IPS DF 6.9 (cell line): ENCODE measurements around the gene PIGL.

Experiments
- DNase-seq: peaks from one replicate; pipeline ENCODE4 v3.0.0-alpha.2; 2013; ENCODE audit warnings: low read depth, low spot score
- H3K27ac ChIP-seq: one replicate; pipeline ENCODE4 v1.5.1; 2013; ENCODE audit warnings: low read length, control low read depth
- H3K27me3 ChIP-seq: 2 replicates; pipeline ENCODE4 v1.6.1; 2013; ENCODE audit warnings: mild to moderate bottlenecking, low read length; ENCODE audit not compliant: control insufficient read depth, insufficient read depth
- H3K36me3 ChIP-seq: 2 replicates; pipeline ENCODE4 v1.6.1; 2013; ENCODE audit warnings: low read length; ENCODE audit not compliant: control insufficient read depth, insufficient read depth
- H3K4me1 ChIP-seq: 2 replicates; pipeline ENCODE4 v1.6.1; 2013; ENCODE audit warnings: low read length; ENCODE audit not compliant: control insufficient read depth, insufficient read depth
- H3K4me3 ChIP-seq: 2 replicates; pipeline ENCODE4 v1.5.1; 2013; ENCODE audit warnings: mild to moderate bottlenecking, low read length
- H3K9me3 ChIP-seq: 2 replicates; pipeline ENCODE4 v1.6.1; 2013; ENCODE audit warnings: low read length, inconsistent platforms; ENCODE audit not compliant: control insufficient read depth, insufficient read depth
- whole genome bisulfite sequencing: extraction: QIAGEN DNeasy Blood & Tissue Kit; methylation state at CpG from one replicate; pipeline ENCODE4 v1.1.7; 2013; ENCODE audit warnings: mixed read lengths, missing lambda C conversion rate; ENCODE audit not compliant: insufficient read length, insufficient coverage; 5-methylcytosine and 5-hydroxymethylcytosine counted together

PIGL gene

DNA sequence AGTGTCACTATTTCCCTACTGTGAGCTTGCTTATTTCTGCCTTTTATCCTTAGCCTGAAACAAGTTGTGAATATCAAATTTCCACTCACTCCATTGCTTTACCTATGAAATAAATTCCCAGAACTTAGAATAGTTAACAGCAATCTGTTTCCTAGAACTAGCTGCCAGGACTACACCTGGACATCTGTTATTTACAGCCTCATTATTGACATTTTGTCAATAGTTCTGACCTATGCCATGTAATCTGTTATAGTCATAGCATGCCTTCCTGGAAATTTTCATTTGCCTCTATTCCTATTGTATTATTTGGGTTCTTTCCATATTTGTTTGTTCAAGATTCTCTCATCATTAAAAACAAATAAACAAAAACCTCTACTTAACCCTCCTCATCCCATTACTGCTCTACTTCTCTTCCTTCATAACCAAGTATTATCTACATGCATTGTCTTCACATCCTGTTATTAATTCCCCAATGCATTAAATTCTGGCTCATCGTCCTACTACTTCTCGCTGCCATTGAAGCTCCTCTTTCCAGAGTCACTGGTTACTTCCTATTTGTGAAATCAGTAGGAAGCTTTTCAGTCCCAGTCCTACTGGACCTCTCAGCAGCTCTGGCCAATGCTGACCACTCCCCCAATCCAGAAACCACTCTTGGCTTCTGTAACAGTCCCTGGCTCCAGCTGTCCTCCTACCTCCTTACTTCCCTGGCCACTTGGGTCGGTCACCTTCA lies 55.3 kb downstream of the PIGL start:
- DNase-seq, result no peak
- H3K27me3 ChIP-seq, result no peaks in the 10 kb centered on the region
- no CpG with 5 or more reads among the region's 3 CpGs for WGBS

DNA sequence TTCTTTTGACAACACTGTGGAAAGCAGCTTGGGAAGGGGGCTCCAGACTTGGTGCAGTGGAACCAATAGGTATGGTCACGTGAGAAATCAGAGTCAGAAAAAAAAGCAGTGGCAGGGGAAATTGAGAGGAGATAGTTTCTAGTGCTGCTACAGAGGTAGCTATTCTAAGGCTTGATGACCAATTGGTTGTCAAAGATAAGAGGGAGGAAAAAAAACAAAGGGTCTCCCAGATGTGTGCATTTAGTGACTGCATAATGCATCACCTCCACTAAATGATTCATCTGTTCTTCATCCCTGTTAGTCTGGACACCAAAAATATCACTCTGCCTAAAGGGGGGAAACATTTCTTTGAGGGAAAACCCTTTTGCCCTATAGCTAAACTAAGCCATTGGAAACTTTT lies 56.5 kb downstream of the PIGL start:
- Histone ChIP-seq H3K27me3 (no peaks in the 10 kb centered on the region), H3K4me1 (no peaks in the 10 kb centered on the region), H3K4me3 (no peak overlapping the region), H3K9me3 (no peaks in the 10 kb centered on the region; the same call in 1 of the 2 replicates), H3K36me3 (no peaks in the 10 kb centered on the region), H3K27ac (no peak overlapping the region)
- no CpG with 5 or more reads among the region's 1 CpG for WGBS
- no peak for DNase-seq

More for the DNA sequence above, 55.3 kb downstream of the PIGL start:
- Histone ChIP-seq H3K27ac (no peak overlapping the region), H3K4me3 (no peak overlapping the region), H3K9me3 (no peaks in the 10 kb centered on the region; the same call in 1 of the 2 replicates), H3K36me3 (no peaks in the 10 kb centered on the region), H3K4me1 (no peaks in the 10 kb centered on the region)

DNA sequence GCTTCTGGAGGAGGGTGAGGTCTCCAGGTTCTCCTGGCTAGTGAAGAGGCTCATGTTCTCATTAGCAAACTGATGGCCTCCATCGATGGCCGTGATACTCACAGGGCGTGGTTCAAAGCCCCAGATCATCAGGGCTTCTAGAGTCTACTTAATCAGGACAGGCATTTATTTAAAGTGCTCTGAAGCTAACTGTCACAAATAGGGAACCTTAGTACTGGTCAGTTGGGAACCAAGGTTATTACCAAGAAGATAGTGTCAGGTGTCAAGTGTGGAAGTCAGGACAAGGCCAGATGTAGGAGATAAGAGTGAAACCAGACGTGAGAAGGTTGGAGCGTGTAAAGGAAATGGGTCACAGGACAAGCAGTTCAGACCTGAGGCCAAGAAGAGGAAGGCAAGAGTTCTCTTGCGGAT lies 56.9 kb downstream of the PIGL start:
- Histone ChIP-seq H3K4me1 (no peaks in the 10 kb centered on the region), H3K27me3 (no peaks in the 10 kb centered on the region), H3K27ac (no peak overlapping the region), H3K9me3 (no peaks in the 10 kb centered on the region; the same call in 1 of the 2 replicates), H3K4me3 (no peak overlapping the region), H3K36me3 (no peaks in the 10 kb centered on the region)
- WGBS, result no CpG with 5 or more reads among the region's 6 CpGs
- no peak for DNase-seq

DNA sequence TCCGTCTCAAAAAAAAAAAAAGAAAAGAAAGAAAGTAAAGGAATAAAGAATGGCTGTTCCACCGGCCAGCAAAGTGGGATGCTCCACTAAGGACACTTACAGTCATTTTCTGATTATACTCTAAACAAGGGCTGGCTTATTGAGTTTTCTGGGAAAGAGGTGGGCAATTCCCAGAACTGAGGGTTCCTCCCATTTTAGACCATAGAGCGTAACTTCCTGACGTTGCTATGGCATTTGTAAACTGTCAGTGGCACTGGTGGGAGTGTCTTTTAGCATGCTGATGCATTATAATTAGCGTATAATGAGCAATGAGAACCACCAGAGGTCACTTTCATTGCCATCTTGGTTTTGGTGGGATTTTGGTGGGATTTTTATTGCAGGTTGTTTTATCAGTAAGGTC lies 58.0 kb downstream of the PIGL start:
- DNase-seq, result no peak
- no peaks in the 10 kb centered on the region; the same call in 1 of the 2 replicates for H3K9me3 ChIP-seq
- H3K4me3 ChIP-seq, result no peak overlapping the region
- H3K27me3 ChIP-seq, result no peaks in the 10 kb centered on the region
- no peaks in the 10 kb centered on the region for H3K4me1 ChIP-seq
- whole genome bisulfite sequencing, result no CpG with 5 or more reads among the region's 5 CpGs
- no peak overlapping the region for H3K27ac ChIP-seq
- H3K36me3 ChIP-seq, result no peaks in the 10 kb centered on the region

GRCh38 chr17:16277163-16277562 lies 60.2 kb downstream of the PIGL start:
- H3K27me3 ChIP-seq, result no peaks in the 10 kb centered on the region
- no peaks in the 10 kb centered on the region for H3K36me3 ChIP-seq
- H3K27ac ChIP-seq, result no peak overlapping the region
- H3K4me1 ChIP-seq, result no peaks in the 10 kb centered on the region
- no peak for DNase-seq
- no peak overlapping the region for H3K4me3 ChIP-seq
- no peaks in the 10 kb centered on the region for H3K9me3 ChIP-seq
- WGBS, result no CpG with 5 or more reads among the region's 1 CpG

DNA sequence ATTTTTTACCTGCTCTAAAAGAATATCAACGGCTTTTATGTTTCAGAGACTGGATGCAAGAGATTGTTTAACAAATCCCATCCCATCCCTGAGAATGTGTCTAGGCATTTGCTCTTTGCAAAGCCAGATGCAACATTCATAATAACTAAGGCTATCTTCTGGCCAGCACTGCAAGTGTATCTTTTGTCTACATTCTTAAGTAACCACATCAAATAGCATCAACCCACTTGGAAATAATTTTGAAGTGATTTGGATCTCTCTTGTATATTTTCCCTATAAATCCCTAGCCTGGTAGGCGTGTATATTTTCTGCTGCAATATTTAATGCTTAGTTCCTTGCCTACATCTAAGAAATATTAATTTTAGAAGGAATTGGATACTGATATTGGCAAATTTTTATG lies 64.3 kb downstream of the PIGL start:
- no peak for DNase-seq
- Histone ChIP-seq H3K27ac (no peak overlapping the region), H3K4me1 (peaks cover 4% of the 10 kb centered on the region), H3K27me3 (no peaks in the 10 kb centered on the region), H3K9me3 (no peaks in the 10 kb centered on the region), H3K4me3 (no peak overlapping the region), H3K36me3 (no peaks in the 10 kb centered on the region)
- WGBS, result no CpG with 5 or more reads among the region's 2 CpGs

DNA sequence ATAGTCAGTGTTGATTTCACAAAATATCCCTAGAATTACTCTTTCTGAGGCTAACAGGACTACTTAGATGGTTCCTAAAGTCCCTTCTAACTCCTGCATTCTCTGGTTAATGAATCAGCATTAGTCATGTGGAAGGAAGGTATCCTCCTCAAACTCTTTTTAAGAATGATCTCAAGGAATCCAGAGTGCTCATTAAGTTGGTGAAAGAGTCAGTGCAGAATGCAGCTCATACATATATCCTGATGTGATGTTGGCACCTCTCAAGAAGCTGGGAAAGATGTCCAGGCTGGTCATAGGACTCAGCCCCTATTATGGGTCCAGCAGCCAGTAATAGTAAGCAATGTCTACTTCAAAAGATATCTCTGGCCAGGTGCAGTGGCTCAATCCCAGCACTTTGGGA lies 65.5 kb downstream of the PIGL start:
- Histone ChIP-seq H3K27ac (no peak overlapping the region), H3K36me3 (no peaks in the 10 kb centered on the region), H3K27me3 (no peaks in the 10 kb centered on the region), H3K9me3 (no peaks in the 10 kb centered on the region), H3K4me3 (no peak overlapping the region), H3K4me1 (peaks cover 5% of the 10 kb centered on the region)
- no peak for DNase-seq

GRCh38 chr17:16283705-16284104 lies 66.7 kb downstream of the PIGL start:
- H3K36me3 ChIP-seq, result no peaks in the 10 kb centered on the region

DNA sequence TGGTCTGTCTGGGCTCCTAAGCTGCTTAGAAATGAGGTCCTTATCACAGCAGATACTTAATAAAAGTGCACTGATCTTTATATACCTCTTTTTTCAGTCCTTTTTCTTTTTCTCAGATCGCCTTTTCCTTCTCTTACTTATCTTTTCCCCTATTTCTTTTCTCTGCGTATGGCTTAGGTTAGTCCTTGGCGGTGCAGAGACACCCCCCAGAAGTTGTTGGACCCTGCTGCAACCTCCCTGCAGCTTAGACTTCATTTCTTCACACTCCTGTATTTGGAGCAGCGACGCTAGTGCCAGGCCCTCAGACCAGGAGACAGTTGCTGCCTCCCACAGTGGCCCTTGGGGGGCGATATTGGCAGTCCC lies 68.6 kb downstream of the PIGL start:
- H3K4me1 ChIP-seq, result peaks cover 5% of the 10 kb centered on the region
- DNase-seq, result no peak
- no peaks in the 10 kb centered on the region for H3K27me3 ChIP-seq
- no peak overlapping the region for H3K4me3 ChIP-seq
- no peaks in the 10 kb centered on the region for H3K9me3 ChIP-seq
- H3K36me3 ChIP-seq, result no peaks in the 10 kb centered on the region
- 100% methylated on average over 1 of the region's 6 CpGs for WGBS
- H3K27ac ChIP-seq, result no peak overlapping the region

More at GRCh38 chr17:16283705-16284104, 66.7 kb downstream of the PIGL start:
- no peak overlapping the region for H3K4me3 ChIP-seq
- no peak for DNase-seq
- H3K27ac ChIP-seq, result no peak overlapping the region
- peaks cover 5% of the 10 kb centered on the region for H3K4me1 ChIP-seq
- no peaks in the 10 kb centered on the region for H3K9me3 ChIP-seq
- H3K27me3 ChIP-seq, result no peaks in the 10 kb centered on the region
- WGBS, result no CpG with 5 or more reads among the region's 9 CpGs

- H3K9me3 ChIP-seq, result no peaks in the 10 kb centered on the region
- DNase-seq, result peak; percentile 83
- no peak overlapping the region for H3K4me3 ChIP-seq
- no peaks in the 10 kb centered on the region for H3K27me3 ChIP-seq
- WGBS, result no CpG with 5 or more reads among the region's 26 CpGs
- H3K4me1 ChIP-seq, result peaks cover 5% of the 10 kb centered on the region
- H3K36me3 ChIP-seq, result no peaks in the 10 kb centered on the region
- no peak overlapping the region for H3K27ac ChIP-seq
These were observed 69.3 kb downstream of the PIGL start for GRCh38 chr17:16286009-16286946.
